Superior temporal gyrus (tissue), 1 donor: ENCODE results near the gene HOXD11.

Source experiments
- DNase-seq: peaks from one replicate; pipeline ENCODE4 v3.0.0-alpha.2; 2016; ENCODE audit errors: extremely low spot score

HOXD11 gene

DNA sequence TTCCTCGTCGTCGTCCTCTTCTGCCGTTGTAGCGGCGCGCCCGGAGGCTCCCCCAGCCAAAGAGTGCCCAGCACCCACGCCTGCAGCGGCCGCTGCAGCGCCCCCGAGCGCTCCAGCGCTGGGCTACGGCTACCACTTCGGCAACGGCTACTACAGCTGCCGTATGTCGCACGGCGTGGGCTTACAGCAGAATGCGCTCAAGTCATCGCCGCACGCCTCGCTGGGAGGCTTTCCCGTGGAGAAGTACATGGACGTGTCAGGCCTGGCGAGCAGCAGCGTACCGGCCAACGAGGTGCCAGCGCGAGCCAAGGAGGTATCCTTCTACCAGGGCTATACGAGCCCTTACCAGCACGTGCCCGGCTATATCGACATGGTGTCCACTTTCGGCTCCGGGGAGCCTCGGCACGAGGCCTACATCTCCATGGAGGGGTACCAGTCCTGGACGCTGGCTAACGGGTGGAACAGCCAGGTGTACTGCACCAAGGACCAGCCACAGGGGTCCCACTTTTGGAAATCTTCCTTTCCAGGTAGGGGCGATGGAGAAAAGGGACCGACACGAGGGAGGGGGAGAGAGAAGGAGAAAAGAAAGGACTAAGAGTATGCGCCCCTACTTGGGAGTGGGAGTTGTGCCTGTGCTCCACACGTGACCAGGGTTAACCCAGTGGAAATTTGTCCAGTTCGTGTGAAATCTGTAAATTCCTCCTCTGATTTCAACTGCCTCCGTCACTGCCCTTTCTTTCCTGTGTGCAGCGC lies 13.8 kb upstream of the HOXD11 start:
- no peak for DNase-seq

GRCh38 chr2:176093898-176094249 lies 13.2 kb upstream of the HOXD11 start:
- DNase-seq: no peak

GRCh38 chr2:176094349-176094748 lies 12.7 kb upstream of the HOXD11 start:
- no peak for DNase-seq

GRCh38 chr2:176095421-176095820 lies 11.7 kb upstream of the HOXD11 start:
- DNase-seq: no peak

GRCh38 chr2:176096243-176096985 lies 10.7 kb upstream of the HOXD11 start:
- DNase-seq: no peak

- DNase-seq: no peak
Observed at GRCh38 chr2:176096986-176097819, 9.9 kb upstream of the HOXD11 start.

- no peak for DNase-seq
Observed at GRCh38 chr2:176097820-176098365, 9.2 kb upstream of the HOXD11 start.

- no peak for DNase-seq
Observed at GRCh38 chr2:176098366-176099158, 8.5 kb upstream of the HOXD11 start.

- no peak for DNase-seq
Observed at GRCh38 chr2:176099159-176099727, 7.8 kb upstream of the HOXD11 start.

- no peak for DNase-seq
Observed at GRCh38 chr2:176099728-176100546, 7.1 kb upstream of the HOXD11 start, which contains the start of gene HOXD12. TSS of gene HOXD12 (plus strand) at chr2:176099795. CDS start at chr2:176099802, 7 bp downstream.

DNA sequence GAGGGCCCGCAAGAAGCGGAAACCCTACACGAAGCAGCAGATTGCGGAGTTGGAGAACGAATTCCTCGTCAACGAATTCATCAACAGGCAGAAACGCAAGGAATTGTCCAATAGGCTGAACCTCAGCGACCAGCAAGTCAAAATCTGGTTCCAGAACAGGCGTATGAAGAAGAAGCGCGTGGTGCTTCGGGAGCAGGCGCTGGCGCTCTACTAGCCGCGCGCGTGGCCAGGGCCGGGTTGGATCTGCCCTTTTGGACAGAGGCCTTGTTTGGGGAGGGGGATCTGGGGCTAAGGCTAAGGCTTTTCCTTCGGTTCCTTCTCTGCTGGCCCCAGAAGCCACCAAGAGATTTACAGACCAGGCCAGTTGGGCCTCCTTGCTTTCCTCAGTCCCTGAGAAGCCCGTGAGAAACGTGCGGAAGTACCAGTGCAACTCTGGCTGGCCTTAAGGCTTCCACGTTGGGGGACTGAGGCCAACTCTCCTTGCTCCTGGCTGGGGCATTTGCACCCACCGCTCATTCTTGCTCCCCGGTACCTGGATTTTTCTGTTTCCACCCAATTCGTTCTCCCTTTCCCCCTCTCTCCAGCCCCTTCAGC lies 6.4 kb upstream of the HOXD11 start:
- DNase-seq: no peak

GRCh38 chr2:176101216-176101830 lies 5.8 kb upstream of the HOXD11 start:
- DNase-seq: no peak

GRCh38 chr2:176101842-176102241 lies 5.2 kb upstream of the HOXD11 start:
- no peak for DNase-seq

- no peak for DNase-seq
Observed at GRCh38 chr2:176102309-176102866, 4.7 kb upstream of the HOXD11 start.

- no peak for DNase-seq
Observed at GRCh38 chr2:176103194-176103593, 3.9 kb upstream of the HOXD11 start.

GRCh38 chr2:176103742-176104315 lies 3.3 kb upstream of the HOXD11 start:
- DNase-seq: no peak

DNA sequence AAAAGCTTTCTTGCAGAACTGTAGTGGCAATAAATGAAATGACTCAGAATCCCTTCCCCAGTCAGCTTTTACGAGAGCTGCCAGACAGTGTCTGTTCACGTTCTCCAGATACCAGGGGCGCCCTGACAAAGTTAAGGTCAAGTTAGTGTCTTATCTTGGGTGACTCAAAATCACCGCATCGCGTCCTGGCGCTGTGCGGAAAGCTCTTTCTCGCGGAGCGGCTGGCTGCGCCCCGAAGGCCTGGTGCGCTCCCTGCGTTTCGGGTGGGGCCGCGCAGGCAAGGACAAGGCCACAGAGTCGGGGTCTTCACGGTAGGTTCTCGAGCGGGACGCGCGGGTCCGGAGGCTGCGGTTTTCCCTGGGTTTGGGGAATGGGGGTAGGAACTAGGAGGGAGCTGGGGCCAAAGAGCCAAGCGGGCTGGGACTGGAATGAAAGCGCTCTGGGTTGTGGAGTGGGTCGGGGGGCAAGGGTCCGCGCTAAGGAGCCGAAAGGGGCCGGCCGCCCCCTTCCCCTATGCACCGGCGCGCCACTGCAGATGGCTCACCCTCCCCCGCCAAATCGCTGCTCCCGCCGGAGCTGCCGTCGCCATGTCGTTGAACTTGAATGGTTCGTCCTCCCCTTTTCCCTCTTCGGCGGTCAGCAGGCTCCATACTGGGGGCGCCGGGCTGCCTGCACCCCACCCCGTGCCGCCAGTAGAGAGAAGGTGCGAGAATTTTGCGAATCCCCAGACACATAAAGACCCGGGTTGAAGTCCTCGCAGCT lies 2.6 kb upstream of the HOXD11 start:
- DNase-seq: no peak
